Glomerular endothelial cell (primary cell): ENCODE measurements around the gene PRAC1. TPM values are rescaled to one million over a fixed set of nuclear protein-coding genes. Genes with fewer than 3 reads are reported as not detected.

Experiments
- DNase-seq: peaks from one replicate; pipeline ENCODE4 v3.0.0-alpha.2; 2011; ENCODE audit warnings: low read depth, low spot score; ENCODE audit errors: extremely low read depth
- total RNA-seq: library from RNA; depleted of rRNA; stranded (reverse); fragments of >200 nt; gene quantifications from 2 replicates; pipeline ENCODE4 v1.2.3, GENCODE V29; 2015

PRAC1 gene
- total RNA-seq = not detected in 2 replicates

- DNase-seq = no peak
Observed at GRCh38 chr17:48722201-48722907, at the start of gene PRAC1. TSS of gene PRAC1 (minus strand) at chr17:48722518. CDS start at chr17:48722392, 126 bp downstream.

GRCh38 chr17:48770954-48771353 lies 48.6 kb upstream of the PRAC1 start:
- no peak for DNase-seq

GRCh38 chr17:48769009-48769675 lies 46.8 kb upstream of the PRAC1 start:
- DNase-seq = no peak

GRCh38 chr17:48767263-48767774 lies 45.0 kb upstream of the PRAC1 start:
- DNase-seq = no peak

- no peak for DNase-seq
Observed at GRCh38 chr17:48761114-48761513, 38.8 kb upstream of the PRAC1 start.

GRCh38 chr17:48760411-48760810 lies 38.1 kb upstream of the PRAC1 start:
- no peak for DNase-seq

- DNase-seq = no peak
Observed at GRCh38 chr17:48759288-48759687, 37.0 kb upstream of the PRAC1 start.

GRCh38 chr17:48757524-48757961 lies 35.2 kb upstream of the PRAC1 start:
- DNase-seq = no peak

- no peak for DNase-seq
Observed at GRCh38 chr17:48756830-48757251, 34.5 kb upstream of the PRAC1 start.

- DNase-seq = no peak
Observed at GRCh38 chr17:48755356-48755755, 33.0 kb upstream of the PRAC1 start.

- no peak for DNase-seq
Observed at GRCh38 chr17:48754500-48755261, 32.4 kb upstream of the PRAC1 start.

GRCh38 chr17:48753794-48754499 lies 31.6 kb upstream of the PRAC1 start:
- no peak for DNase-seq

- DNase-seq = no peak
Observed at GRCh38 chr17:48752399-48753288, 30.3 kb upstream of the PRAC1 start.

GRCh38 chr17:48751733-48752398 lies 29.5 kb upstream of the PRAC1 start:
- DNase-seq = no peak

GRCh38 chr17:48751172-48751571 lies 28.9 kb upstream of the PRAC1 start:
- no peak for DNase-seq

- DNase-seq = no peak
Observed at GRCh38 chr17:48749621-48750553, 27.6 kb upstream of the PRAC1 start.

- no peak for DNase-seq
Observed at GRCh38 chr17:48748718-48749566, 26.6 kb upstream of the PRAC1 start.
